Activated gamma-delta T cell treated with anti-CD3 and anti-CD28 coated beads, Interleukin-2, amount 50 U/mL, for 16 hours (primary cell): ENCODE data around the gene CENPK.
A peak's percentile ranks its signal among the peaks of the same experiment; 100 is the strongest.
"Not testable (repeated sequence)": the region's sequence is repeated elsewhere in the genome, so short reads cannot be mapped to it uniquely, and the experiment has no call there.

Experiments used
- DNase-seq: peaks from one replicate; pipeline ENCODE4 v3.0.0-alpha.2; 2020; ENCODE audit warnings: low read depth

The CENPK gene

GRCh38 chr5:65506961-65507360 lies 56.0 kb downstream of the CENPK start:
- no peak for DNase-seq

- no peak for DNase-seq
These were observed 73.8 kb downstream of the CENPK start for GRCh38 chr5:65489119-65489518.

- DNase-seq: not testable (repeated sequence)
These were observed 74.8 kb downstream of the CENPK start for GRCh38 chr5:65488038-65488687.

GRCh38 chr5:65486803-65487202 lies 76.2 kb downstream of the CENPK start:
- not testable (repeated sequence) for DNase-seq

GRCh38 chr5:65485405-65485804 lies 77.6 kb downstream of the CENPK start:
- DNase-seq: no peak

- DNase-seq: no peak
These were observed 79.2 kb downstream of the CENPK start for GRCh38 chr5:65483546-65484346.

GRCh38 chr5:65482736-65483545 lies 80.0 kb downstream of the CENPK start:
- DNase-seq: no peak

GRCh38 chr5:65482296-65482735 lies 80.7 kb downstream of the CENPK start:
- no peak for DNase-seq

GRCh38 chr5:65481635-65482295 lies 81.2 kb downstream of the CENPK start, which contains the start of gene ADAMTS6:
ADAMTS6 (minus strand) TSS chr5:65481920; CDS start chr5:65473673, 8,247 bp downstream.
- peak; percentile 57 for DNase-seq

GRCh38 chr5:65481171-65481581 lies 81.8 kb downstream of the CENPK start:
- DNase-seq: no peak

- no peak for DNase-seq
These were observed 82.6 kb downstream of the CENPK start for GRCh38 chr5:65480306-65480865.

- DNase-seq: no peak
These were observed 83.4 kb downstream of the CENPK start for GRCh38 chr5:65479527-65479926.

GRCh38 chr5:65478336-65478735 lies 84.6 kb downstream of the CENPK start:
- DNase-seq: no peak

- DNase-seq: no peak
These were observed 87.1 kb downstream of the CENPK start for GRCh38 chr5:65475895-65476294.

GRCh38 chr5:65475336-65475735 lies 87.6 kb downstream of the CENPK start:
- no peak for DNase-seq

GRCh38 chr5:65474130-65474711 lies 88.7 kb downstream of the CENPK start:
- no peak for DNase-seq

- DNase-seq: no peak
These were observed 94.3 kb downstream of the CENPK start for GRCh38 chr5:65468633-65469032.
